Dedifferentiated amniotic fluid mesenchymal stem cell (primary cell): Measurements from ENCODE around the gene AGO3.
A peak's percentile ranks its signal among the peaks of the same experiment; 100 is the strongest.
"Not testable (repeated sequence)": the region's sequence is repeated elsewhere in the genome, so short reads cannot be mapped to it uniquely, and the experiment has no call there.

Experiments
- DNase-seq: peaks from one replicate; pipeline ENCODE4 v3.0.0-alpha.2; 2016; ENCODE audit errors: extremely low spot score

Gene AGO3

GRCh38 chr1:35930593-35931445 is at the start of gene AGO3:
Gene AGO3 (plus strand): TSS chr1:35931105. CDS start chr1:35931427, 322 bp downstream.
- DNase-seq: peak; percentile 53

GRCh38 chr1:35881850-35882273 is 49.0 kb upstream of the AGO3 start:
- DNase-seq: no peak

GRCh38 chr1:35882586-35882944 is 48.3 kb upstream of the AGO3 start:
- no peak for DNase-seq

GRCh38 chr1:35882945-35883634 is 47.8 kb upstream of the AGO3 start, which contains the start of gene AGO1:
Gene AGO1 (plus strand): TSS chr1:35883209. CDS start chr1:35883422, 213 bp downstream.
- DNase-seq: peak; percentile 89

- DNase-seq: no peak
These were observed 47.2 kb upstream of the AGO3 start for GRCh38 chr1:35883635-35884101.

GRCh38 chr1:35884934-35885333 is 46.0 kb upstream of the AGO3 start:
- DNase-seq: no peak

GRCh38 chr1:35885961-35886558 is 44.8 kb upstream of the AGO3 start:
- no peak for DNase-seq

GRCh38 chr1:35886577-35887431 is 44.1 kb upstream of the AGO3 start:
- DNase-seq: no peak

- no peak for DNase-seq
These were observed 43.4 kb upstream of the AGO3 start for GRCh38 chr1:35887508-35887907.

GRCh38 chr1:35888255-35888654 is 42.6 kb upstream of the AGO3 start:
- DNase-seq: no peak

GRCh38 chr1:35888981-35889380 is 41.9 kb upstream of the AGO3 start:
- not testable (repeated sequence) for DNase-seq

GRCh38 chr1:35893051-35893879 is 37.6 kb upstream of the AGO3 start:
- DNase-seq: no peak

GRCh38 chr1:35894183-35894582 is 36.7 kb upstream of the AGO3 start:
- DNase-seq: no peak

GRCh38 chr1:35894656-35895055 is 36.2 kb upstream of the AGO3 start:
- no peak for DNase-seq

- DNase-seq: no peak
These were observed 31.0 kb upstream of the AGO3 start for GRCh38 chr1:35899941-35900340.

- no peak for DNase-seq
These were observed 29.7 kb upstream of the AGO3 start for GRCh38 chr1:35901235-35901634.

GRCh38 chr1:35902671-35903070 is 28.2 kb upstream of the AGO3 start:
- no peak for DNase-seq

GRCh38 chr1:35914717-35915116 is 16.2 kb upstream of the AGO3 start:
- DNase-seq: no peak

GRCh38 chr1:35915693-35916092 is 15.2 kb upstream of the AGO3 start:
- DNase-seq: no peak

GRCh38 chr1:35923791-35924221 is 7.1 kb upstream of the AGO3 start:
- DNase-seq: no peak

GRCh38 chr1:35924838-35925237 is 6.1 kb upstream of the AGO3 start:
- DNase-seq: no peak
